HCT116 (cell line): ENCODE results near the gene NR6A1. TPM values are rescaled to one million over a fixed set of nuclear protein-coding genes. Genes with fewer than 3 reads are reported as not detected.

ENCODE experiments used
- ATAC-seq: fragments of 200-7000 bp; cut with Tn5 transposase; 2 replicates; pipeline ENCODE4 v1.9.1; 2020; ENCODE audit warnings: mild to moderate bottlenecking, moderate library complexity
- BruUV-seq: library from RNA; stranded (reverse); fragments of 400-500 nt; replicated peaks from 2 replicates; lab custom pipeline; 2021; lab: Mats Ljungman, UMichigan
- CTCF ChIA-PET: fragments of 300-600 bp; sonication (Branson Sonifier 250); formaldehyde crosslinking; loops from one replicate; lab custom pipeline; 2021; ENCODE audit warnings: antibody characterized with exemption; lab: Charles Lee
- POLR2A ChIA-PET: fragments of 300-600, 350-600 bp; sonication (Branson Sonifier 250); formaldehyde crosslinking; loops from one replicate; lab custom pipeline; 2021; ENCODE audit warnings: antibody characterized with exemption; lab: Charles Lee
- RAD21 ChIA-PET, 2 experiments: fragments of 300-600 bp; sonication (Branson Sonifier 250); formaldehyde crosslinking; loops; one replicate each; lab custom pipeline; 2023; ENCODE audit warnings: low total read pairs in 2 of 2; ENCODE audit not compliant: uncharacterized antibody in 2 of 2, unreplicated experiment in 2 of 2, low non-redundant PET in 1 of 2; lab: Charles Lee
- DNase-seq: peaks from one replicate; pipeline ENCODE4 v3.0.0-alpha.2; 2010; ENCODE audit warnings: low read depth, low spot score
- H2AFZ ChIP-seq: fragments of 200-600 bp; shearing (Covaris generic), sonication (generic); 2 replicates; pipeline ENCODE4 v1.6.1; 2017; ENCODE audit warnings: low read depth, mixed run types, mixed read lengths, antibody characterized with exemption, low read length; ENCODE audit not compliant: poor library complexity, severe bottlenecking
- H3K27ac ChIP-seq: 2 replicates; pipeline ENCODE4 v1.5.1; 2012; ENCODE audit warnings: low read depth, low read length
- H3K27me3 ChIP-seq: fragments of 200-600 bp; sonication (generic); 2 replicates; pipeline ENCODE4 v1.6.1; 2016; ENCODE audit warnings: mixed run types, low read length, mixed read lengths; ENCODE audit not compliant: insufficient read depth
- H3K36me3 ChIP-seq, 2 experiments: fragments of 200-500 bp in 1 of 2; fragments of 200-600 bp in 1 of 2; sonication (Bioruptor generic) in 1 of 2; sonication (generic) in 1 of 2; 2 replicates each; pipeline versions ENCODE4 v1.5.1 to v1.6.1; 2014 to 2016; ENCODE audit warnings: low read length in 2 of 2, inconsistent platforms in 1 of 2, mixed read lengths in 1 of 2, mixed run types in 1 of 2; ENCODE audit not compliant: insufficient read depth in 2 of 2, control insufficient read depth in 1 of 2
- H3K4me1 ChIP-seq, 2 experiments: fragments of 200-600 bp in 1 of 2; sonication (generic) in 1 of 2; 2 replicates each; pipeline versions ENCODE4 v1.5.1 to v1.6.1; 2012 to 2017; ENCODE audit warnings: low read length in 2 of 2, inconsistent platforms in 1 of 2, mild to moderate bottlenecking in 1 of 2, mixed read lengths in 1 of 2, mixed run types in 1 of 2, moderate library complexity in 1 of 2; ENCODE audit not compliant: insufficient read depth in 2 of 2, control insufficient read depth in 1 of 2
- H3K4me2 ChIP-seq: fragments of 200-600 bp; sonication (generic); 2 replicates; pipeline ENCODE4 v1.6.1; 2017; ENCODE audit warnings: mixed run types, low read length, mixed read lengths
- H3K4me3 ChIP-seq, 2 experiments: fragments of 200-600 bp in 1 of 2; sonication (generic) in 1 of 2; replicated peaks in 1 of 2; 2 replicates each; pipeline ENCODE4 v1.5.1; 2011 to 2016; ENCODE audit warnings: low read length in 2 of 2, control low read depth in 1 of 2, low read depth in 1 of 2, mild to moderate bottlenecking in 1 of 2, mixed read lengths in 1 of 2, mixed run types in 1 of 2
- H3K79me2 ChIP-seq: fragments of 200-600 bp; sonication (generic); 2 replicates; pipeline ENCODE4 v1.6.1; 2017; ENCODE audit warnings: mild to moderate bottlenecking, mixed run types, low read length, moderate library complexity, mixed read lengths; ENCODE audit not compliant: insufficient read depth
- H3K9ac ChIP-seq: fragments of 200-600 bp; sonication (generic); 2 replicates; pipeline ENCODE4 v1.6.1; 2016; ENCODE audit warnings: low read length, mixed read lengths
- H3K9me2 ChIP-seq: fragments of 200-600 bp; sonication (generic), shearing (Covaris generic); 2 replicates; pipeline ENCODE4 v1.6.1; 2017; ENCODE audit warnings: mixed run types, mild to moderate bottlenecking, moderate library complexity; ENCODE audit not compliant: insufficient read depth
- H3K9me3 ChIP-seq, 2 experiments: fragments of 200-500 bp in 1 of 2; fragments of 200-600 bp in 1 of 2; sonication (Bioruptor generic) in 1 of 2; sonication (generic) in 1 of 2; 2 replicates each; pipeline ENCODE4 v1.6.1; 2014 to 2017; ENCODE audit warnings: low read length in 2 of 2, mixed read lengths in 2 of 2, inconsistent platforms in 1 of 2, low read depth in 1 of 2, mild to moderate bottlenecking in 1 of 2, mixed run types in 1 of 2, moderate library complexity in 1 of 2; ENCODE audit not compliant: control insufficient read depth in 1 of 2, insufficient read depth in 1 of 2
- H4K20me1 ChIP-seq: fragments of 200-600 bp; sonication (generic), shearing (Covaris generic); 2 replicates; pipeline ENCODE4 v1.6.1; 2017; ENCODE audit warnings: mixed run types, mild to moderate bottlenecking, moderate library complexity; ENCODE audit not compliant: insufficient read depth
- ATF3 ChIP-seq: IDR thresholded peaks from 2 replicates; pipeline ENCODE4 v1.6.1; 2012
- CEBPB ChIP-seq: IDR thresholded peaks from 2 replicates; pipeline ENCODE4 v1.6.1; 2012; ENCODE audit warnings: low read depth
- EGR1 ChIP-seq: IDR thresholded peaks from 2 replicates; pipeline ENCODE4 v1.6.1; 2012; ENCODE audit warnings: low read depth
- EZH2 ChIP-seq: fragments of 200-600 bp; sonication (generic); IDR thresholded peaks from 2 replicates; pipeline ENCODE4 v1.6.1; 2017; ENCODE audit warnings: antibody characterized with exemption, mixed run types
- JUND ChIP-seq: IDR thresholded peaks from 2 replicates; pipeline ENCODE4 v1.6.1; 2012
- POLR2A ChIP-seq: IDR thresholded peaks from 2 replicates; pipeline ENCODE4 v1.7.0; 2011; ENCODE audit warnings: borderline replicate concordance; ENCODE audit not compliant: insufficient read depth, insufficient read length; ENCODE audit errors: extremely low read depth
- POLR2AphosphoS5 ChIP-seq: IDR thresholded peaks from 2 replicates; pipeline ENCODE4 v1.6.1; 2011; ENCODE audit warnings: mild to moderate bottlenecking, low read depth, low read length, moderate library complexity
- SP1 ChIP-seq: IDR thresholded peaks from 2 replicates; pipeline ENCODE4 v1.6.1; 2012; ENCODE audit warnings: low read depth
- TCF7L2 ChIP-seq: IDR thresholded peaks from 2 replicates; pipeline ENCODE4 v1.7.0; 2011; ENCODE audit warnings: borderline replicate concordance, inconsistent platforms; ENCODE audit not compliant: insufficient read depth, insufficient read length; ENCODE audit errors: extremely low read depth
- YY1 ChIP-seq: IDR thresholded peaks from 2 replicates; pipeline ENCODE4 v1.6.1; 2011; ENCODE audit warnings: low read length, low read depth, moderate library complexity, mild to moderate bottlenecking; ENCODE audit not compliant: insufficient replicate concordance; ENCODE audit errors: extremely low read depth
- ZFX ChIP-seq: fragments of 450-650 bp; IDR thresholded peaks from 2 replicates; pipeline ENCODE4 v1.6.1; 2017
- ZNF274 ChIP-seq: fragments of 200-500 bp; sonication (Bioruptor generic); IDR thresholded peaks from 2 replicates; pipeline ENCODE4 v1.6.1; 2014; ENCODE audit warnings: mild to moderate bottlenecking, low read depth, low read length, inconsistent platforms
- intact Hi-C: fragments of 100-400 bp; cut with micrococcal nuclease; formaldehyde crosslinking; loops from 2 replicates; pipeline ENCODE4 v1.10.0; 2022
- total RNA-seq: library from RNA; stranded (reverse); gene quantifications from one replicate; pipeline ENCODE4 v1.2.1, GENCODE V29; 2021; ENCODE audit not compliant: unreplicated experiment
- TF ChIP-seq, protein P1 (sequence below): IDR thresholded peaks from 2 replicates; pipeline ENCODE4 v1.6.1; 2012
- TF ChIP-seq, protein P2 (sequence below): IDR thresholded peaks from 2 replicates; pipeline ENCODE4 v1.6.1; 2011; ENCODE audit warnings: mild to moderate bottlenecking, low read length, moderate library complexity; ENCODE audit not compliant: insufficient replicate concordance; ENCODE audit errors: extremely low read depth
- TF ChIP-seq, protein P3 (sequence below): IDR thresholded peaks from 2 replicates; pipeline ENCODE4 v1.6.1; 2012; ENCODE audit warnings: low read depth

The NR6A1 gene
- total RNA-seq, 1 experiment from 2014 or later, result 9.9 TPM

GRCh38 chr9:124742940-124743339 lies 28.2 kb downstream of the NR6A1 start:
- H3K9me3 ChIP-seq, result no peaks in the 10 kb centered on the region
- H3K27me3 ChIP-seq, result no peaks in the 10 kb centered on the region
- no peak overlapping the region for H3K4me3 ChIP-seq
- H3K9ac ChIP-seq, result no peak overlapping the region
- peaks cover 15 to 41% of the 10 kb centered on the region in 2 experiments for H3K4me1 ChIP-seq
- ChIA-PET POLR2A (interaction anchor here (1.2 kb wide), 1 partner anchor 9 kb away, joined by 4 read pairs; no protein-coding TSS in a partner anchor), RAD21 (no interaction called here)
- H3K79me2 ChIP-seq, result peaks cover 78% of the 10 kb centered on the region
- H3K27ac ChIP-seq, result no peak overlapping the region
- TF ChIP-seq SP1, result no peak
- TF ChIP-seq, all 23 proteins: peak for 0
- H3K4me2 ChIP-seq, result no peak overlapping the region
- CTCF ChIA-PET, result interaction anchor here (0.9 to 2.6 kb wide), 4 partner anchors 8 to 126 kb away, joined by 3 to 10 read pairs (median 4); partner anchors contain the start of gene WDR38
- BruUV-seq, result no TSS peak
- DNase-seq, result no peak
- no peak for ATAC-seq
- H3K9me2 ChIP-seq, result no peaks in the 10 kb centered on the region
- H3K36me3 ChIP-seq, result no peaks in the 10 kb centered on the region
- no peak overlapping the region for H2AFZ ChIP-seq
- peaks cover 4% of the 10 kb centered on the region; the same call in 1 of the 2 replicates for H4K20me1 ChIP-seq
- intact Hi-C loops, result no loop called here

DNA sequence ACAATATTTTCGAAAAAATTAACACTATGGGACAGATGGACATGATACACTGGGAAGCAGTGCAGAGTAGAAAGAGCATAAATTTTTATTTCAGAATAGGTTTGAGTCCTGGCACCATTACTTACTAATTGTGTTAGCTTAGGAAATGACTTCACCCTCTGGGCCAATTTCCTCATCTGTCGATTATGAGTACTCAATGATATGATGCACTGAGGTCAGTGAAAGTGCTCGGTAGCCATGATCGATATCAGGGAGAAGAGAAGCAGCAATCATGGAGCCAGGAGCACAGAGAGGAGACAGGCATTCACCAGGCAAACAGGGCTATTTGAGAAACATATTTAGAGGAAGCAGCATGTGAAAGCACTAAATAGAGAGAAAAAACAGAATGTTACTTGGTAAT lies 29.4 kb downstream of the NR6A1 start:
- H3K27ac ChIP-seq, result no peak overlapping the region
- RAD21 ChIA-PET, result no interaction called here
- peaks cover 23 to 35% of the 10 kb centered on the region in 2 experiments for H3K4me1 ChIP-seq
- TF ChIP-seq ZNF274, result no peak
- TF ChIP-seq, protein P1, sequence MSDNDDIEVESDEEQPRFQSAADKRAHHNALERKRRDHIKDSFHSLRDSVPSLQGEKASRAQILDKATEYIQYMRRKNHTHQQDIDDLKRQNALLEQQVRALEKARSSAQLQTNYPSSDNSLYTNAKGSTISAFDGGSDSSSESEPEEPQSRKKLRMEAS, result no peak
- no peak for TF ChIP-seq POLR2A
- no peak for TF ChIP-seq JUND
- TF ChIP-seq, protein P2, sequence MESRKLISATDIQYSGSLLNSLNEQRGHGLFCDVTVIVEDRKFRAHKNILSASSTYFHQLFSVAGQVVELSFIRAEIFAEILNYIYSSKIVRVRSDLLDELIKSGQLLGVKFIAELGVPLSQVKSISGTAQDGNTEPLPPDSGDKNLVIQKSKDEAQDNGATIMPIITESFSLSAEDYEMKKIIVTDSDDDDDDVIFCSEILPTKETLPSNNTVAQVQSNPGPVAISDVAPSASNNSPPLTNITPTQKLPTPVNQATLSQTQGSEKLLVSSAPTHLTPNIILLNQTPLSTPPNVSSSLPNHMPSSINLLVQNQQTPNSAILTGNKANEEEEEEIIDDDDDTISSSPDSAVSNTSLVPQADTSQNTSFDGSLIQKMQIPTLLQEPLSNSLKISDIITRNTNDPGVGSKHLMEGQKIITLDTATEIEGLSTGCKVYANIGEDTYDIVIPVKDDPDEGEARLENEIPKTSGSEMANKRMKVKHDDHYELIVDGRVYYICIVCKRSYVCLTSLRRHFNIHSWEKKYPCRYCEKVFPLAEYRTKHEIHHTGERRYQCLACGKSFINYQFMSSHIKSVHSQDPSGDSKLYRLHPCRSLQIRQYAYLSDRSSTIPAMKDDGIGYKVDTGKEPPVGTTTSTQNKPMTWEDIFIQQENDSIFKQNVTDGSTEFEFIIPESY, result no peak
- no peak for TF ChIP-seq POLR2AphosphoS5
- no peak for TF ChIP-seq EZH2
- TF ChIP-seq EGR1, result no peak
- no peak for TF ChIP-seq ATF3
- TF ChIP-seq, protein P3, sequence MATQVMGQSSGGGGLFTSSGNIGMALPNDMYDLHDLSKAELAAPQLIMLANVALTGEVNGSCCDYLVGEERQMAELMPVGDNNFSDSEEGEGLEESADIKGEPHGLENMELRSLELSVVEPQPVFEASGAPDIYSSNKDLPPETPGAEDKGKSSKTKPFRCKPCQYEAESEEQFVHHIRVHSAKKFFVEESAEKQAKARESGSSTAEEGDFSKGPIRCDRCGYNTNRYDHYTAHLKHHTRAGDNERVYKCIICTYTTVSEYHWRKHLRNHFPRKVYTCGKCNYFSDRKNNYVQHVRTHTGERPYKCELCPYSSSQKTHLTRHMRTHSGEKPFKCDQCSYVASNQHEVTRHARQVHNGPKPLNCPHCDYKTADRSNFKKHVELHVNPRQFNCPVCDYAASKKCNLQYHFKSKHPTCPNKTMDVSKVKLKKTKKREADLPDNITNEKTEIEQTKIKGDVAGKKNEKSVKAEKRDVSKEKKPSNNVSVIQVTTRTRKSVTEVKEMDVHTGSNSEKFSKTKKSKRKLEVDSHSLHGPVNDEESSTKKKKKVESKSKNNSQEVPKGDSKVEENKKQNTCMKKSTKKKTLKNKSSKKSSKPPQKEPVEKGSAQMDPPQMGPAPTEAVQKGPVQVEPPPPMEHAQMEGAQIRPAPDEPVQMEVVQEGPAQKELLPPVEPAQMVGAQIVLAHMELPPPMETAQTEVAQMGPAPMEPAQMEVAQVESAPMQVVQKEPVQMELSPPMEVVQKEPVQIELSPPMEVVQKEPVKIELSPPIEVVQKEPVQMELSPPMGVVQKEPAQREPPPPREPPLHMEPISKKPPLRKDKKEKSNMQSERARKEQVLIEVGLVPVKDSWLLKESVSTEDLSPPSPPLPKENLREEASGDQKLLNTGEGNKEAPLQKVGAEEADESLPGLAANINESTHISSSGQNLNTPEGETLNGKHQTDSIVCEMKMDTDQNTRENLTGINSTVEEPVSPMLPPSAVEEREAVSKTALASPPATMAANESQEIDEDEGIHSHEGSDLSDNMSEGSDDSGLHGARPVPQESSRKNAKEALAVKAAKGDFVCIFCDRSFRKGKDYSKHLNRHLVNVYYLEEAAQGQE, result no peak
- no peak for TF ChIP-seq ZFX
- TF ChIP-seq TCF7L2, result no peak
- no peak for TF ChIP-seq YY1
- TF ChIP-seq CEBPB, result no peak
- POLR2A ChIA-PET, result interaction anchor here (1.0 kb wide), 1 partner anchor 30 kb away, joined by 4 read pairs; the partner anchor contains the start of gene NR6A1
- H3K9ac ChIP-seq, result no peak overlapping the region
- H3K36me3 ChIP-seq, result no peaks in the 10 kb centered on the region
- BruUV-seq, result no TSS peak
- H3K9me3 ChIP-seq, result no peaks in the 10 kb centered on the region
- intact Hi-C loops, result no loop called here
- ATAC-seq, result no peak
- peaks cover 3% of the 10 kb centered on the region; the same call in 1 of the 2 replicates for H4K20me1 ChIP-seq
- peaks cover 73% of the 10 kb centered on the region for H3K79me2 ChIP-seq
- H2AFZ ChIP-seq, result no peak overlapping the region
- DNase-seq, result no peak
- H3K4me2 ChIP-seq, result no peak overlapping the region
- no peak overlapping the region for H3K4me3 ChIP-seq
- H3K9me2 ChIP-seq, result no peaks in the 10 kb centered on the region
- CTCF ChIA-PET, result interaction anchor here (2.6 kb wide), 1 partner anchor 112 kb away, joined by 10 read pairs; the partner anchor contains the start of gene WDR38
- H3K27me3 ChIP-seq, result no peaks in the 10 kb centered on the region
